ENCODE data around the gene UBE2E1. TPM values are rescaled to one million over a fixed set of nuclear protein-coding genes. Genes with fewer than 3 reads are reported as not detected.

UBE2E1 gene
- total and polyA plus RNA-seq, 2 donors (not counting 1 experiment from before 2014, with no cell fraction given): 46.7 to 63.7 TPM

- H3K4me3 Mint-ChIP-seq: no peak overlapping the region
- no peaks in the 10 kb centered on the region for H3K27me3 Mint-ChIP-seq
- ATAC-seq (ENCODE audit: low read depth): no peak
- no peak overlapping the region for H3K4me2 ChIP-seq (replicated peaks; ENCODE audit: low read depth, low read length, poor library complexity, severe bottlenecking)
- no peaks in the 10 kb centered on the region for H3K27me3 ChIP-seq (replicated peaks in 1 of 4; ENCODE audit: control extremely low read depth in 1 of 4, control insufficient read depth in 3 of 4, insufficient read depth in 4 of 4, low read length in 3 of 4)
- H3K27ac ChIP-seq (ENCODE audit: low read length in 2 of 2): no peak overlapping the region
- TF ChIP-seq CTCF (IDR thresholded peaks at IDR 0.05): no peak
- no peak for TF ChIP-seq EZH2 (IDR thresholded peaks at IDR 0.05; ENCODE audit: borderline replicate concordance, insufficient read depth, low read depth, low read length, poor library complexity, severe bottlenecking)
- 90% methylated on average over 2 of the region's 4 CpGs for WGBS (ENCODE audit: insufficient coverage)
- peaks cover 1% of the 10 kb centered on the region for H3K4me1 Mint-ChIP-seq
- H3K4me3 ChIP-seq (ENCODE audit: control extremely low read depth in 1 of 5, extremely low read depth in 1 of 5, insufficient read depth in 1 of 5, low read depth in 2 of 5, low read length in 4 of 5): no peak overlapping the region
- no peaks in the 10 kb centered on the region for H3K9me3 Mint-ChIP-seq (ENCODE audit: insufficient read depth)
- no peaks in the 10 kb centered on the region for H3K4me1 ChIP-seq (ENCODE audit: control insufficient read depth in 2 of 2, insufficient read depth in 2 of 2, low read length in 2 of 2)
- no peak for DNase-seq
- no peak overlapping the region for H3K9ac ChIP-seq (ENCODE audit: low read length)
- ChIA-PET POLR2A (interaction anchor here (1.0 kb wide), 1 partner anchor 18 kb away, joined by 3 read pairs; the partner anchor contains the start of genes NKIRAS1 and RPL15), CTCF (no interaction called here)
- H2AFZ ChIP-seq (ENCODE audit: insufficient read depth, low read depth, low read length, poor library complexity, severe bottlenecking): no peak overlapping the region
- H3K36me3 ChIP-seq (replicated peaks in 1 of 2; ENCODE audit: control extremely low read depth in 1 of 2, control insufficient read depth in 1 of 2, extremely low read depth in 1 of 2, insufficient read depth in 2 of 2, low read length in 1 of 2): no peaks in the 10 kb centered on the region
- H3K79me2 ChIP-seq (ENCODE audit: control insufficient read depth, insufficient read depth, low read length): no peaks in the 10 kb centered on the region
- no peaks in the 10 kb centered on the region for H4K20me1 ChIP-seq (ENCODE audit: control insufficient read depth, insufficient read depth, low read length, poor library complexity, severe bottlenecking)
- intact Hi-C loops (cut with micrococcal nuclease): no loop called here
- no peak overlapping the region for H3K27ac Mint-ChIP-seq
- H3K9me3 ChIP-seq (ENCODE audit: control extremely low read depth in 1 of 3, control insufficient read depth in 2 of 3, insufficient read depth in 1 of 3, low read length in 2 of 3): peaks cover 0 to 5% (median 4%) of the 10 kb centered on the region in 3 donors
These were observed 128.5 kb downstream of the UBE2E1 start for GRCh38 chr3:23934253-23934652.

- ChIA-PET POLR2A (no interaction called here), CTCF (interaction anchor here (0.7 kb wide), 1 partner anchor 175 kb away, joined by 3 read pairs; no protein-coding TSS in a partner anchor)
- Histone ChIP-seq H3K27me3 (replicated peaks in 1 of 4; ENCODE audit: control extremely low read depth in 1 of 4, control insufficient read depth in 3 of 4, insufficient read depth in 4 of 4, low read length in 3 of 4) (no peaks in the 10 kb centered on the region), H4K20me1 (ENCODE audit: control insufficient read depth, insufficient read depth, low read length, poor library complexity, severe bottlenecking) (no peaks in the 10 kb centered on the region), H3K4me2 (replicated peaks; ENCODE audit: low read depth, low read length, poor library complexity, severe bottlenecking) (no peak overlapping the region), H3K9ac (ENCODE audit: low read length) (no peak overlapping the region), H3K4me3 (ENCODE audit: control extremely low read depth in 1 of 5, extremely low read depth in 1 of 5, insufficient read depth in 1 of 5, low read depth in 2 of 5, low read length in 4 of 5) (no peak overlapping the region), H3K27ac (ENCODE audit: low read length in 2 of 2) (no peak overlapping the region), H3K79me2 (ENCODE audit: control insufficient read depth, insufficient read depth, low read length) (no peaks in the 10 kb centered on the region), H3K9me3 (ENCODE audit: control extremely low read depth in 1 of 3, control insufficient read depth in 2 of 3, insufficient read depth in 1 of 3, low read length in 2 of 3) (peaks cover 0 to 5% (median 4%) of the 10 kb centered on the region in 3 donors), H3K36me3 (replicated peaks in 1 of 2; ENCODE audit: control extremely low read depth in 1 of 2, control insufficient read depth in 1 of 2, extremely low read depth in 1 of 2, insufficient read depth in 2 of 2, low read length in 1 of 2) (no peaks in the 10 kb centered on the region), H3K4me1 (ENCODE audit: control insufficient read depth in 2 of 2, insufficient read depth in 2 of 2, low read length in 2 of 2) (no peaks in the 10 kb centered on the region), H2AFZ (ENCODE audit: insufficient read depth, low read depth, low read length, poor library complexity, severe bottlenecking) (no peak overlapping the region)
- Mint-ChIP-seq H3K27me3 (no peaks in the 10 kb centered on the region), H3K27ac (no peak overlapping the region), H3K9me3 (ENCODE audit: insufficient read depth) (no peaks in the 10 kb centered on the region), H3K4me3 (no peak overlapping the region), H3K4me1 (no peaks in the 10 kb centered on the region)
- no peak for DNase-seq
- ATAC-seq (ENCODE audit: low read depth): no peak
- intact Hi-C loops (cut with micrococcal nuclease): no loop called here
- WGBS (ENCODE audit: insufficient coverage): no CpG with 5 or more reads among the region's 1 CpG
- no peak for TF ChIP-seq EZH2 (IDR thresholded peaks at IDR 0.05; ENCODE audit: borderline replicate concordance, insufficient read depth, low read depth, low read length, poor library complexity, severe bottlenecking)
- no peak for TF ChIP-seq CTCF (IDR thresholded peaks at IDR 0.05)
These were observed 131.5 kb downstream of the UBE2E1 start for GRCh38 chr3:23937296-23937695.

Measured in B cell (primary cell).